RWPE2 (cell line): Measurements from ENCODE around the gene STAMBPL1.

Experiments
- ATAC-seq: fragments of 200-7000 bp; cut with Tn5 transposase; 3 replicates; pipeline ENCODE4 v1.9.1; 2021; ENCODE audit warnings: low read depth
- DNase-seq: peaks from one replicate; pipeline ENCODE4 v3.0.0-alpha.2; 2020; ENCODE audit warnings: low spot score
- H3K27ac ChIP-seq: fragments of 450-650 bp; 2 replicates; pipeline ENCODE4 v1.5.1; 2017; ENCODE audit warnings: mild to moderate bottlenecking; ENCODE audit not compliant: poor library complexity, severe bottlenecking
- H3K27me3 ChIP-seq: fragments of 250-450 bp; sonication (Bioruptor Pico); 2 replicates; pipeline ENCODE4 v1.5.1; 2021; ENCODE audit warnings: mild to moderate bottlenecking, moderate library complexity; ENCODE audit not compliant: insufficient read depth, poor library complexity, severe bottlenecking
- H3K36me3 ChIP-seq: fragments of 250-450 bp; sonication (Bioruptor Pico); 2 replicates; pipeline ENCODE4 v1.5.1; 2020; ENCODE audit warnings: low read depth, mild to moderate bottlenecking, moderate library complexity
- H3K4me1 ChIP-seq: fragments of 250-450 bp; sonication (Bioruptor Pico); 2 replicates; pipeline ENCODE4 v1.5.1; 2021; ENCODE audit warnings: mild to moderate bottlenecking, moderate library complexity; ENCODE audit not compliant: insufficient read depth, poor library complexity, severe bottlenecking
- H3K4me3 ChIP-seq: fragments of 250-450 bp; sonication (Bioruptor Pico); 2 replicates; pipeline ENCODE4 v1.5.1; 2021; ENCODE audit warnings: mild to moderate bottlenecking, moderate library complexity; ENCODE audit not compliant: severe bottlenecking
- H3K9me3 ChIP-seq: fragments of 250-450 bp; sonication (Bioruptor Pico); 2 replicates; pipeline ENCODE4 v1.5.1; 2021; ENCODE audit warnings: mild to moderate bottlenecking, moderate library complexity; ENCODE audit not compliant: severe bottlenecking
- CTCF ChIP-seq: fragments of 450-650 bp; IDR thresholded peaks from one replicate; pipeline ENCODE4 v1.5.1; 2017; ENCODE audit warnings: mild to moderate bottlenecking, moderate library complexity; ENCODE audit not compliant: poor library complexity, severe bottlenecking

The STAMBPL1 gene

GRCh38 chr10:88963318-88963717, 83.3 kb downstream of the STAMBPL1 start:
- ATAC-seq (no peak), DNase-seq (no peak)
- Histone ChIP-seq H3K36me3 (no peaks in the 10 kb centered on the region), H3K27me3 (no peaks in the 10 kb centered on the region), H3K9me3 (no peaks in the 10 kb centered on the region), H3K27ac (no peak overlapping the region), H3K4me3 (no peak overlapping the region), H3K4me1 (no peaks in the 10 kb centered on the region)
- no peak for TF ChIP-seq CTCF

- DNase-seq (no peak), ATAC-seq (no peak)
- H3K27me3 ChIP-seq, result no peaks in the 10 kb centered on the region
- no peak for TF ChIP-seq CTCF
- no peaks in the 10 kb centered on the region for H3K4me1 ChIP-seq
- H3K27ac ChIP-seq, result no peak overlapping the region
- no peaks in the 10 kb centered on the region for H3K9me3 ChIP-seq
- no peak overlapping the region for H3K4me3 ChIP-seq
- H3K36me3 ChIP-seq, result no peaks in the 10 kb centered on the region
Measured at GRCh38 chr10:88964360-88964759, 84.3 kb downstream of the STAMBPL1 start.

GRCh38 chr10:88964869-88965415, 84.9 kb downstream of the STAMBPL1 start:
- TF ChIP-seq CTCF, result no peak
- Histone ChIP-seq H3K9me3 (no peaks in the 10 kb centered on the region), H3K27ac (no peak overlapping the region), H3K4me3 (no peak overlapping the region), H3K4me1 (no peaks in the 10 kb centered on the region), H3K27me3 (no peaks in the 10 kb centered on the region), H3K36me3 (no peaks in the 10 kb centered on the region)
- no peak for ATAC-seq
- no peak for DNase-seq

GRCh38 chr10:88966797-88967196, 86.8 kb downstream of the STAMBPL1 start:
- Histone ChIP-seq H3K36me3 (no peaks in the 10 kb centered on the region), H3K4me3 (no peak overlapping the region), H3K27ac (no peak overlapping the region), H3K27me3 (no peaks in the 10 kb centered on the region), H3K9me3 (no peaks in the 10 kb centered on the region), H3K4me1 (no peaks in the 10 kb centered on the region)
- DNase-seq, result no peak
- ATAC-seq, result no peak
- TF ChIP-seq CTCF, result no peak

GRCh38 chr10:88968391-88968790, 88.3 kb downstream of the STAMBPL1 start:
- Histone ChIP-seq H3K36me3 (no peaks in the 10 kb centered on the region), H3K27me3 (no peaks in the 10 kb centered on the region), H3K4me1 (no peaks in the 10 kb centered on the region), H3K27ac (no peak overlapping the region), H3K4me3 (no peak overlapping the region), H3K9me3 (no peaks in the 10 kb centered on the region)
- ATAC-seq (no peak), DNase-seq (no peak)
- TF ChIP-seq CTCF, result no peak
